ENCODE results near the gene GAA. TPM values are rescaled to one million over a fixed set of nuclear protein-coding genes. Genes with fewer than 3 reads are reported as not detected.

Gene GAA
- total and polyA plus RNA-seq, 2 of the 4 experiments (the other 2 are of a cell fraction): 2.2 to 14.8 TPM

DNA sequence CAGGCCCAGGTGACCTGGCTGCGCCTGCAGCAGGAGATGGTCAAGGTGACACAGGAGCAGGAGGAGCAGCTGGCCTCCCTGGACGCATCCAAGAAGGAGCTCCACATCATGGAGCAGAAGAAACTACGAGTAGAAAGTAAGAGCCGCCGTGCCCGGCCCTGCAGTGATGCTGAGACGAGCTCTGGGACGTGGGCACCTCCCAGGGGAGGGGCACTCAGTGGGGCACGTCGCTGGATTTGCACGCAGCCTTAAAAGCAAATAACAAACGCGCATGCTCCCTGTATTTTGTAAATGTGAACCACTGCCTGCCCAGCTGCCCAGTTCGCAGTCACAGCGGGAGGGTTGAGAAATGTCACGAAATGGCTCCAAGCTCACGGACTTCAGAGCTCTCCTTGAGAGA is 15.3 kb upstream of the GAA start:
- ATAC-seq (ENCODE audit: low read depth) (no peak), DNase-seq (no peak)
- ChIA-PET CTCF (no interaction called here), POLR2A (ENCODE audit: unreplicated experiment) (no interaction called here)
- H4K5ac ChIP-seq (ENCODE audit: low read depth, low read length): no peak overlapping the region
- dilution Hi-C loops (cut with HindIII; ENCODE audit: low sequenced_read_pairs, unreplicated experiment) (no loop called here), in situ Hi-C loops (cut with MboI; ENCODE audit: low sequenced_read_pairs) (no loop called here), intact Hi-C loops (cut with micrococcal nuclease) (loop anchor here (10.0 kb wide), 1 partner anchor 169 kb away; no protein-coding TSS in a partner anchor)
- H2AK5ac ChIP-seq (ENCODE audit: low read depth, low read length): no peak overlapping the region
- WGBS, 2 experiments (ENCODE audit: extremely low coverage in 2 of 2, insufficient read length in 1 of 2): 74% methylated on average over 12 of the region's 17 CpGs; no CpG with 5 or more reads in 1 of the 2 experiments
- no peak overlapping the region for H3K4ac ChIP-seq (ENCODE audit: low read depth, low read length)
- H3K27ac ChIP-seq (ENCODE audit: insufficient read depth, low read length): no peak overlapping the region
- no peak overlapping the region for H2BK5ac ChIP-seq (ENCODE audit: low read depth, low read length, poor library complexity, severe bottlenecking)
- no peak overlapping the region for H3K9ac ChIP-seq (ENCODE audit: low read depth, low read length)
- H2AK9ac ChIP-seq (replicated peaks; ENCODE audit: low read depth, low read length, poor library complexity): peak overlapping the region; percentile 19
- no peak overlapping the region for H2BK15ac ChIP-seq (ENCODE audit: low read depth, low read length)
- H3K56ac ChIP-seq (ENCODE audit: extremely low read depth, insufficient read depth, low read length): no peak overlapping the region
- H3K27me3 ChIP-seq (ENCODE audit: control insufficient read depth, insufficient read depth, low read length): peaks cover 7% of the 10 kb centered on the region; the same call in 1 of the 2 replicates
- no peaks in the 10 kb centered on the region for H3K36me3 ChIP-seq (ENCODE audit: control insufficient read depth, insufficient read depth, low read length)
- BruUV-seq (replicated peaks): no TSS peak
- no peaks in the 10 kb centered on the region for H4K20me1 ChIP-seq (ENCODE audit: insufficient read depth, low read length)
- no peak overlapping the region for H4K8ac ChIP-seq (ENCODE audit: low read depth in 2 of 2, low read length in 2 of 2)
- H3K79me1 ChIP-seq (ENCODE audit: low read depth in 1 of 2, low read length in 2 of 2): no peaks in the 10 kb centered on the region
- no peak overlapping the region for H2AFZ ChIP-seq (replicated peaks; ENCODE audit: low read length, poor library complexity)
- no peak overlapping the region for H3K4me3 ChIP-seq (ENCODE audit: insufficient read depth, low read depth, low read length)
- H3K14ac ChIP-seq (replicated peaks; ENCODE audit: low read depth, low read length): no peak overlapping the region
- H3K4me1 ChIP-seq (ENCODE audit: control insufficient read depth, insufficient read depth, low read length): no peaks in the 10 kb centered on the region
- no peaks in the 10 kb centered on the region for H3K9me1 ChIP-seq (ENCODE audit: insufficient read depth, low read length)
- no peak overlapping the region for H3K23ac ChIP-seq (ENCODE audit: low read depth, low read length)
- H3K9me3 ChIP-seq (ENCODE audit: control insufficient read depth, insufficient read depth, low read length): no peaks in the 10 kb centered on the region
- H4K91ac ChIP-seq (ENCODE audit: insufficient read depth, low read depth, low read length): no peak overlapping the region
- no peak overlapping the region for H3K18ac ChIP-seq (ENCODE audit: low read depth, low read length)
- no peak for TF ChIP-seq RCOR1 (IDR thresholded peaks at IDR 0.05; ENCODE audit: insufficient replicate concordance, low read length)
- TF ChIP-seq, protein P1, sequence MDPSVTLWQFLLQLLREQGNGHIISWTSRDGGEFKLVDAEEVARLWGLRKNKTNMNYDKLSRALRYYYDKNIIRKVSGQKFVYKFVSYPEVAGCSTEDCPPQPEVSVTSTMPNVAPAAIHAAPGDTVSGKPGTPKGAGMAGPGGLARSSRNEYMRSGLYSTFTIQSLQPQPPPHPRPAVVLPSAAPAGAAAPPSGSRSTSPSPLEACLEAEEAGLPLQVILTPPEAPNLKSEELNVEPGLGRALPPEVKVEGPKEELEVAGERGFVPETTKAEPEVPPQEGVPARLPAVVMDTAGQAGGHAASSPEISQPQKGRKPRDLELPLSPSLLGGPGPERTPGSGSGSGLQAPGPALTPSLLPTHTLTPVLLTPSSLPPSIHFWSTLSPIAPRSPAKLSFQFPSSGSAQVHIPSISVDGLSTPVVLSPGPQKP (IDR thresholded peaks at IDR 0.05; ENCODE audit: borderline replicate concordance, low read depth, low read length): no peak
- no peak for TF ChIP-seq RFX5 (IDR thresholded peaks at IDR 0.05; ENCODE audit: low read depth, low read length)
- TF ChIP-seq MXI1 (IDR thresholded peaks at IDR 0.05; ENCODE audit: borderline replicate concordance, low read depth, low read length): no peak
- no peak for TF ChIP-seq BHLHE40 (IDR thresholded peaks at IDR 0.05; ENCODE audit: low read depth, low read length)
- no peak for TF ChIP-seq CEBPB (IDR thresholded peaks at IDR 0.05; ENCODE audit: low read depth, low read length)
- TF ChIP-seq SMC3 (IDR thresholded peaks at IDR 0.05; ENCODE audit: low read depth, low read length): no peak
- TF ChIP-seq, protein P2, sequence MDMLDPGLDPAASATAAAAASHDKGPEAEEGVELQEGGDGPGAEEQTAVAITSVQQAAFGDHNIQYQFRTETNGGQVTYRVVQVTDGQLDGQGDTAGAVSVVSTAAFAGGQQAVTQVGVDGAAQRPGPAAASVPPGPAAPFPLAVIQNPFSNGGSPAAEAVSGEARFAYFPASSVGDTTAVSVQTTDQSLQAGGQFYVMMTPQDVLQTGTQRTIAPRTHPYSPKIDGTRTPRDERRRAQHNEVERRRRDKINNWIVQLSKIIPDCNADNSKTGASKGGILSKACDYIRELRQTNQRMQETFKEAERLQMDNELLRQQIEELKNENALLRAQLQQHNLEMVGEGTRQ (IDR thresholded peaks at IDR 0.05; ENCODE audit: low read depth, low read length): no peak
- no peak for TF ChIP-seq MAZ (IDR thresholded peaks at IDR 0.05; ENCODE audit: borderline replicate concordance, low read depth, low read length)
- no peak for TF ChIP-seq NFE2L2 (IDR thresholded peaks at IDR 0.05; ENCODE audit: low read depth, low read length)
- TF ChIP-seq MAFK (IDR thresholded peaks at IDR 0.05; ENCODE audit: low read depth, low read length): no peak
- TF ChIP-seq, protein P3, sequence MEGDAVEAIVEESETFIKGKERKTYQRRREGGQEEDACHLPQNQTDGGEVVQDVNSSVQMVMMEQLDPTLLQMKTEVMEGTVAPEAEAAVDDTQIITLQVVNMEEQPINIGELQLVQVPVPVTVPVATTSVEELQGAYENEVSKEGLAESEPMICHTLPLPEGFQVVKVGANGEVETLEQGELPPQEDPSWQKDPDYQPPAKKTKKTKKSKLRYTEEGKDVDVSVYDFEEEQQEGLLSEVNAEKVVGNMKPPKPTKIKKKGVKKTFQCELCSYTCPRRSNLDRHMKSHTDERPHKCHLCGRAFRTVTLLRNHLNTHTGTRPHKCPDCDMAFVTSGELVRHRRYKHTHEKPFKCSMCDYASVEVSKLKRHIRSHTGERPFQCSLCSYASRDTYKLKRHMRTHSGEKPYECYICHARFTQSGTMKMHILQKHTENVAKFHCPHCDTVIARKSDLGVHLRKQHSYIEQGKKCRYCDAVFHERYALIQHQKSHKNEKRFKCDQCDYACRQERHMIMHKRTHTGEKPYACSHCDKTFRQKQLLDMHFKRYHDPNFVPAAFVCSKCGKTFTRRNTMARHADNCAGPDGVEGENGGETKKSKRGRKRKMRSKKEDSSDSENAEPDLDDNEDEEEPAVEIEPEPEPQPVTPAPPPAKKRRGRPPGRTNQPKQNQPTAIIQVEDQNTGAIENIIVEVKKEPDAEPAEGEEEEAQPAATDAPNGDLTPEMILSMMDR (conservative IDR thresholded peaks at IDR 0.05; ENCODE audit: low read depth, low read length): no peak
- no peak for TF ChIP-seq RAD21 (IDR thresholded peaks at IDR 0.05; ENCODE audit: low read length)
- TF ChIP-seq POLR2A (IDR thresholded peaks at IDR 0.05; ENCODE audit: low read depth, low read length): no peak
- no peak for TF ChIP-seq FOS (IDR thresholded peaks at IDR 0.05; ENCODE audit: low read depth, low read length)
- TF ChIP-seq CHD1 (IDR thresholded peaks at IDR 0.05; ENCODE audit: low read depth, low read length): no peak
- H2BK120ac ChIP-seq (ENCODE audit: low read depth, low read length): no peak overlapping the region
- H3K4me2 ChIP-seq (ENCODE audit: low read depth, low read length): no peak overlapping the region
- H2BK20ac ChIP-seq (ENCODE audit: low read depth, low read length): no peak overlapping the region
